DOHH2 (cell line): Measurements from ENCODE around the gene RALGDS.

Source experiments
- EZH2phosphoT487 ChIP-seq: fragments of 200-600 bp; sonication (generic); IDR thresholded peaks from 2 replicates; pipeline ENCODE4 v1.6.1; 2017; ENCODE audit warnings: borderline replicate concordance, mild to moderate bottlenecking, antibody characterized with exemption, low read length, moderate library complexity, mixed read lengths
- TF ChIP-seq, protein P1 (sequence below): fragments of 200-600 bp; sonication (generic); IDR thresholded peaks from one replicate; pipeline ENCODE4 v1.5.1; 2014; ENCODE audit warnings: antibody characterized with exemption, mild to moderate bottlenecking, low read depth, low read length; ENCODE audit not compliant: poor library complexity, severe bottlenecking

DNA sequence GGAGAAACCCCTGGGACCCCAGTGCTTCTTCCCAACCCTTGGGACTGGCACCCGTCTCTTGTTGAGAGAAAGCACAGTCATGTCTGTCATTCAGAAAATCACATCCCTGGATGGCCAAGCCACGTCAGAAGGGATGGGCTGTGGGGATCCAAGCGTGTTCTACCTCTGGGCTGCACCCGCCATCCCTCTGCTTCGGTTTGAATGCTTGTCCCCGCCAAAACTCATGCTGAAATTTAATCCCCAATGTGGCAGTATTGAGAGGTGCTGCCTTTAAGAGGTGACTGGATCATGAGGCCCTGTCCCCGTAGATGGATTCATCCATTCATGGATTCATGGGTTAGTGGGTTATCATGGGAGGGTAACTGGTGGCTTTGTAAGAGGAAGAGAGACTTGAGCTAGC is 32.3 kb downstream of the RALGDS start:
- TF ChIP-seq, protein P1, sequence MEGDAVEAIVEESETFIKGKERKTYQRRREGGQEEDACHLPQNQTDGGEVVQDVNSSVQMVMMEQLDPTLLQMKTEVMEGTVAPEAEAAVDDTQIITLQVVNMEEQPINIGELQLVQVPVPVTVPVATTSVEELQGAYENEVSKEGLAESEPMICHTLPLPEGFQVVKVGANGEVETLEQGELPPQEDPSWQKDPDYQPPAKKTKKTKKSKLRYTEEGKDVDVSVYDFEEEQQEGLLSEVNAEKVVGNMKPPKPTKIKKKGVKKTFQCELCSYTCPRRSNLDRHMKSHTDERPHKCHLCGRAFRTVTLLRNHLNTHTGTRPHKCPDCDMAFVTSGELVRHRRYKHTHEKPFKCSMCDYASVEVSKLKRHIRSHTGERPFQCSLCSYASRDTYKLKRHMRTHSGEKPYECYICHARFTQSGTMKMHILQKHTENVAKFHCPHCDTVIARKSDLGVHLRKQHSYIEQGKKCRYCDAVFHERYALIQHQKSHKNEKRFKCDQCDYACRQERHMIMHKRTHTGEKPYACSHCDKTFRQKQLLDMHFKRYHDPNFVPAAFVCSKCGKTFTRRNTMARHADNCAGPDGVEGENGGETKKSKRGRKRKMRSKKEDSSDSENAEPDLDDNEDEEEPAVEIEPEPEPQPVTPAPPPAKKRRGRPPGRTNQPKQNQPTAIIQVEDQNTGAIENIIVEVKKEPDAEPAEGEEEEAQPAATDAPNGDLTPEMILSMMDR: no peak
- no peak for TF ChIP-seq EZH2phosphoT487
